Measurements from ENCODE around the gene TRIM15. TPM values are rescaled to one million over a fixed set of nuclear protein-coding genes. Genes with fewer than 3 reads are reported as not detected.

The TRIM15 gene
- total and polyA plus RNA-seq, 9 of the 15 experiments (the other 6 are each of a cell fraction or from before 2014, with no cell fraction given), result 0.06 to 2.6 (median 0.83) TPM

- no peak for TF ChIP-seq POLR2H (tag; IDR thresholded peaks at IDR 0.05; ENCODE audit: low read depth)
- TF ChIP-seq ATF4 (CRISPR knock-in tag; IDR thresholded peaks at IDR 0.05), result no peak
- TF ChIP-seq, protein P1, sequence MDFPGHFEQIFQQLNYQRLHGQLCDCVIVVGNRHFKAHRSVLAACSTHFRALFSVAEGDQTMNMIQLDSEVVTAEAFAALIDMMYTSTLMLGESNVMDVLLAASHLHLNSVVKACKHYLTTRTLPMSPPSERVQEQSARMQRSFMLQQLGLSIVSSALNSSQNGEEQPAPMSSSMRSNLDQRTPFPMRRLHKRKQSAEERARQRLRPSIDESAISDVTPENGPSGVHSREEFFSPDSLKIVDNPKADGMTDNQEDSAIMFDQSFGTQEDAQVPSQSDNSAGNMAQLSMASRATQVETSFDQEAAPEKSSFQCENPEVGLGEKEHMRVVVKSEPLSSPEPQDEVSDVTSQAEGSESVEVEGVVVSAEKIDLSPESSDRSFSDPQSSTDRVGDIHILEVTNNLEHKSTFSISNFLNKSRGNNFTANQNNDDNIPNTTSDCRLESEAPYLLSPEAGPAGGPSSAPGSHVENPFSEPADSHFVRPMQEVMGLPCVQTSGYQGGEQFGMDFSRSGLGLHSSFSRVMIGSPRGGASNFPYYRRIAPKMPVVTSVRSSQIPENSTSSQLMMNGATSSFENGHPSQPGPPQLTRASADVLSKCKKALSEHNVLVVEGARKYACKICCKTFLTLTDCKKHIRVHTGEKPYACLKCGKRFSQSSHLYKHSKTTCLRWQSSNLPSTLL (IDR thresholded peaks at IDR 0.05), result no peak
- TF ChIP-seq BRF1 (IDR thresholded peaks at IDR 0.05; ENCODE audit: borderline replicate concordance, extremely low read depth, insufficient read length), result no peak
- TF ChIP-seq HNRNPL (IDR thresholded peaks at IDR 0.05; ENCODE audit: low read depth, low read length), result no peak
Measured at GRCh38 chr6:30160785-30161531, 2.4 kb upstream of the TRIM15 start, which contains the start of gene TRIM10 (continued).

Measured in K562 (cell line).